ENCODE measurements around the gene HBEGF. TPM values are rescaled to one million over a fixed set of nuclear protein-coding genes. Genes with fewer than 3 reads are reported as not detected.

HBEGF gene
- total RNA-seq, 2 donors from 2014 or later: 3.1 to 7.3 TPM

GRCh38 chr5:140297283-140297682 lies 49.1 kb downstream of the HBEGF start:
- no peak overlapping the region for H3K4me3 ChIP-seq
- DNase-seq (no peak), ATAC-seq (no peak)
- H3K36me3 ChIP-seq (replicated peaks in 1 of 2; ENCODE audit: insufficient read depth in 1 of 2, low read depth in 2 of 2): no peaks in the 10 kb centered on the region
- H3K9me3 ChIP-seq: no peaks in the 10 kb centered on the region
- no peak for TF ChIP-seq POLR2A (IDR thresholded peaks at IDR 0.05)
- TF ChIP-seq CTCF (IDR thresholded peaks at IDR 0.05): no peak
- no peaks in the 10 kb centered on the region for H3K27me3 ChIP-seq
- intact Hi-C loops (cut with DNase I): no loop called here
- WGBS, 2 donors: 64 to 67% methylated on average over 5 of the region's 5 CpGs
- H3K4me1 ChIP-seq: peaks cover 34% of the 10 kb centered on the region
- H3K27ac ChIP-seq: no peak overlapping the region

DNA sequence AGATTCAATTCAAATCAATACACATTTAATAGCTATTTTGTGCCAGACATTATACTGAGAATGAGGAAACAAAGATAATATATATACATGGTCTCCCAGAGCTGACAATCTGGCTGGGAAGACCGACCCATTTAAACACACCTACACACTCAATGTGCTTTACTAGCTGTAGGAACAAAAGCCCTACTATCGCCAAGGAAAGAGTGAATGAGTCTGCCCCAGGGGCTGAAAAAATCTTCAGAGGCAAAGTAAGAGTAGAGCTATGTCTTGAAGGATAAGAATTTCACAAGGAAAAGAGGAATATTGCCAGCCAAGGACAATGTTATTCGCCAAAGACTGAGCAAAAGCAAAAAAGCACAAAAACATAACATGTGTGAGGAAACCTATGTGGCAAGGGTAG lies 50.1 kb downstream of the HBEGF start:
- intact Hi-C loops (cut with DNase I): no loop called here
- TF ChIP-seq POLR2A (IDR thresholded peaks at IDR 0.05) (no peak), CTCF (IDR thresholded peaks at IDR 0.05) (no peak)
- Histone ChIP-seq H3K4me1 (peaks cover 29% of the 10 kb centered on the region), H3K36me3 (replicated peaks in 1 of 2; ENCODE audit: insufficient read depth in 1 of 2, low read depth in 2 of 2) (no peaks in the 10 kb centered on the region), H3K9me3 (no peaks in the 10 kb centered on the region), H3K27me3 (no peaks in the 10 kb centered on the region), H3K4me3 (no peak overlapping the region), H3K27ac (no peak overlapping the region)
- 74 to 85% methylated on average over 3 of the region's 3 CpGs for WGBS, 2 donors
- DNase-seq (no peak), ATAC-seq (no peak)

- no peak overlapping the region for H3K27ac ChIP-seq
Observed at GRCh38 chr5:140295414-140295813, 51.0 kb downstream of the HBEGF start.

DNA sequence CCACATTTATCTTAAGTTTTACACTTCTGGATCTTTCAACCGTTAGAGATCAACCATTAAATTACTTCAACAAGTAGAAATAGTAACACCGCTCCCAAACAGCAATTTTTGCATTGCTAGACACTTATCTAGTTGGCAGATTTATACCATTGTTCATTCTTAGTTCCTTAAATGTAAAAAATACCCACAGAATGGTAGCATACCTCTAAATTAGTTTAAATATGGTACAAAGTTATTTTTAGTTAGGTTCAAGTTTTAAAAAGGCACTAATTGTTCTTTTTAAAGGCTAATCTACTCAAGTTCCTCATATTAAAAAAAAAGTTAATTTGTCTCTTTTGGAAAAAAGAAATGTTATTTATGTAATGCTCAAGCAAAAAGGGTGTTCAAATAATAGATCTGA lies 51.6 kb downstream of the HBEGF start:
- 65 to 71% methylated on average over 2 of the region's 2 CpGs for WGBS, 2 donors
- H3K27me3 ChIP-seq: no peaks in the 10 kb centered on the region
- no peak for DNase-seq
- no peaks in the 10 kb centered on the region for H3K9me3 ChIP-seq
- H3K4me1 ChIP-seq: peaks cover 29% of the 10 kb centered on the region
- H3K36me3 ChIP-seq (replicated peaks in 1 of 2; ENCODE audit: insufficient read depth in 1 of 2, low read depth in 2 of 2): no peaks in the 10 kb centered on the region
- TF ChIP-seq POLR2A (IDR thresholded peaks at IDR 0.05) (no peak), CTCF (IDR thresholded peaks at IDR 0.05) (no peak)
- intact Hi-C loops (cut with DNase I): no loop called here
- no peak overlapping the region for H3K27ac ChIP-seq
- no peak for ATAC-seq
- H3K4me3 ChIP-seq: no peak overlapping the region

More at GRCh38 chr5:140295414-140295813, 51.0 kb downstream of the HBEGF start:
- Histone ChIP-seq H3K9me3 (no peaks in the 10 kb centered on the region), H3K4me3 (no peak overlapping the region), H3K36me3 (replicated peaks in 1 of 2; ENCODE audit: insufficient read depth in 1 of 2, low read depth in 2 of 2) (no peaks in the 10 kb centered on the region), H3K4me1 (peaks cover 29% of the 10 kb centered on the region), H3K27me3 (no peaks in the 10 kb centered on the region)
- DNase-seq: peak; percentile 50 to 69 (median 59)
- ATAC-seq: peak; percentile 55
- intact Hi-C loops (cut with DNase I): no loop called here
- WGBS, 2 donors: 5 to 9% methylated on average over 1 of the region's 1 CpG
- TF ChIP-seq POLR2A (IDR thresholded peaks at IDR 0.05): no peak
- TF ChIP-seq CTCF (IDR thresholded peaks at IDR 0.05): no peak

- Histone ChIP-seq H3K27me3 (no peaks in the 10 kb centered on the region), H3K27ac (no peak overlapping the region), H3K36me3 (replicated peaks in 1 of 2; ENCODE audit: insufficient read depth in 1 of 2, low read depth in 2 of 2) (no peaks in the 10 kb centered on the region), H3K9me3 (no peaks in the 10 kb centered on the region), H3K4me1 (peaks cover 25% of the 10 kb centered on the region), H3K4me3 (no peak overlapping the region)
- no peak for ATAC-seq
- intact Hi-C loops (cut with DNase I): no loop called here
- TF ChIP-seq POLR2A (IDR thresholded peaks at IDR 0.05) (no peak), CTCF (IDR thresholded peaks at IDR 0.05) (no peak)
- WGBS, 2 donors: 50 to 60% methylated on average over 1 of the region's 1 CpG
- DNase-seq: no peak
Observed at GRCh38 chr5:140293849-140294100, 52.6 kb downstream of the HBEGF start.
